GM23338 (cell line): ENCODE results near the gene FBXO8. TPM values are rescaled to one million over a fixed set of nuclear protein-coding genes. Genes with fewer than 3 reads are reported as not detected.

Experiments
- ATAC-seq: fragments of 200-7000 bp; cut with Tn5 transposase; 3 replicates; pipeline ENCODE4 v1.9.1; 2020
- DNase-seq: peaks from one replicate; pipeline ENCODE4 v3.0.0-alpha.2; 2015; ENCODE audit warnings: low spot score
- H2AFZ ChIP-seq: fragments of 200-600 bp; sonication (generic); 2 replicates; pipeline ENCODE4 v1.8.0; 2016; ENCODE audit warnings: antibody characterized with exemption, mild to moderate bottlenecking, moderate library complexity
- H3F3A ChIP-seq: fragments of 200-600 bp; sonication (generic); replicated peaks from 2 replicates; pipeline ENCODE4 v1.8.0; 2017; ENCODE audit warnings: antibody characterized with exemption, mixed run types, low read depth
- H3K27ac ChIP-seq: fragments of 200-600 bp; sonication (generic); 2 replicates; pipeline ENCODE4 v1.6.1; 2016; ENCODE audit warnings: low read depth
- H3K27me3 ChIP-seq: fragments of 200-600 bp; sonication (generic); 2 replicates; pipeline ENCODE4 v1.8.0; 2016; ENCODE audit warnings: mild to moderate bottlenecking, mixed run types, moderate library complexity; ENCODE audit not compliant: insufficient read depth
- H3K36me3 ChIP-seq: fragments of 200-600 bp; sonication (generic); 2 replicates; pipeline ENCODE4 v1.8.0; 2016; ENCODE audit warnings: mild to moderate bottlenecking; ENCODE audit not compliant: insufficient read depth
- H3K4me1 ChIP-seq: fragments of 200-600 bp; sonication (generic); 2 replicates; pipeline ENCODE4 v1.8.0; 2016; ENCODE audit warnings: mild to moderate bottlenecking, moderate library complexity; ENCODE audit not compliant: insufficient read depth
- H3K4me2 ChIP-seq: fragments of 200-600 bp; sonication (generic); 2 replicates; pipeline ENCODE4 v1.7.1; 2017; ENCODE audit warnings: mixed run types
- H3K4me3 ChIP-seq: fragments of 200-600 bp; sonication (generic); 2 replicates; pipeline ENCODE4 v1.6.1; 2016; ENCODE audit warnings: mixed run types
- H3K79me2 ChIP-seq: fragments of 200-600 bp; sonication (generic); replicated peaks from 2 replicates; pipeline ENCODE4 v1.8.0; 2017; ENCODE audit warnings: mild to moderate bottlenecking; ENCODE audit not compliant: insufficient read depth
- H3K9me2 ChIP-seq: fragments of 200-600 bp; sonication (generic); 2 replicates; pipeline ENCODE4 v1.8.0; 2017; ENCODE audit not compliant: insufficient read depth
- H4K20me1 ChIP-seq: fragments of 200-600 bp; sonication (generic); replicated peaks from 2 replicates; pipeline ENCODE4 v1.8.0; 2017; ENCODE audit warnings: mild to moderate bottlenecking; ENCODE audit not compliant: insufficient read depth
- H3K27ac Mint-ChIP-seq: 2 replicates; pipeline ENCODE4 v1.8.0; 2020; ENCODE audit warnings: inconsistent platforms, mild to moderate bottlenecking, moderate library complexity, mixed read lengths
- H3K27me3 Mint-ChIP-seq: 3 replicates; pipeline ENCODE4 v1.8.0; 2022; ENCODE audit warnings: low read depth, mild to moderate bottlenecking, moderate library complexity, mixed read lengths, inconsistent platforms; ENCODE audit not compliant: insufficient read depth, poor library complexity
- H3K36me3 Mint-ChIP-seq: 3 replicates; pipeline ENCODE4 v1.8.0; 2021; ENCODE audit warnings: low read depth, mild to moderate bottlenecking, inconsistent platforms, moderate library complexity, mixed read lengths
- H3K4me1 Mint-ChIP-seq: 3 replicates; pipeline ENCODE4 v1.8.0; 2020; ENCODE audit warnings: mild to moderate bottlenecking, inconsistent platforms, mixed read lengths
- H3K4me3 Mint-ChIP-seq: 3 replicates; pipeline ENCODE4 v1.8.0; 2021; ENCODE audit warnings: moderate library complexity, mild to moderate bottlenecking, inconsistent platforms, mixed read lengths
- H3K9me3 Mint-ChIP-seq: 3 replicates; pipeline ENCODE4 v1.8.0; 2020; ENCODE audit warnings: moderate library complexity, mild to moderate bottlenecking, inconsistent platforms, mixed read lengths
- CREB1 ChIP-seq: fragments of 250-450 bp; sonication (Bioruptor Pico); IDR thresholded peaks from 2 replicates; pipeline ENCODE4 v1.5.0; 2020; ENCODE audit warnings: low read depth, mild to moderate bottlenecking, moderate library complexity
- EZH2 ChIP-seq: fragments of 200-600 bp; sonication (generic); IDR thresholded peaks from one replicate; pipeline ENCODE4 v1.8.0; 2017; ENCODE audit warnings: antibody characterized with exemption, mild to moderate bottlenecking, low read depth; ENCODE audit not compliant: unreplicated experiment
- EZH2phosphoT487 ChIP-seq: fragments of 200-600 bp; sonication (generic); IDR thresholded peaks from one replicate; pipeline ENCODE4 v1.8.1; 2018; ENCODE audit warnings: antibody characterized with exemption; ENCODE audit not compliant: unreplicated experiment
- JUNB ChIP-seq: IDR thresholded peaks from one replicate; pipeline ENCODE4 v1.6.1; 2016; ENCODE audit warnings: antibody characterized with exemption; ENCODE audit not compliant: unreplicated experiment
- NANOG ChIP-seq: IDR thresholded peaks from 2 replicates; pipeline ENCODE4 v1.6.1; 2016; ENCODE audit warnings: antibody characterized with exemption, borderline replicate concordance
- POLR2AphosphoS5 ChIP-seq: IDR thresholded peaks from 2 replicates; pipeline ENCODE4 v1.6.1; 2016; ENCODE audit warnings: antibody characterized with exemption, low read depth
- STAT1 ChIP-seq: IDR thresholded peaks from one replicate; pipeline ENCODE4 v1.6.1; 2016; ENCODE audit warnings: antibody characterized with exemption; ENCODE audit not compliant: unreplicated experiment
- ZNF114 ChIP-seq: fragments of 250-450 bp; sonication (Bioruptor Pico); IDR thresholded peaks from 2 replicates; pipeline ENCODE4 v1.5.0; 2020; ENCODE audit warnings: mild to moderate bottlenecking, moderate library complexity
- ZNF331 ChIP-seq: fragments of 250-450 bp; sonication (Bioruptor Pico); IDR thresholded peaks from 2 replicates; pipeline ENCODE4 v1.5.0; 2020; ENCODE audit warnings: low read depth, mild to moderate bottlenecking, moderate library complexity
- polyA plus RNA-seq: library from polyadenylated mRNA; unstranded; fragments of >200 nt; fragmentation: Nextera tagmentation; extraction: Ambion mirVana; gene quantifications from 2 replicates; pipeline ENCODE4 v1.2.1, GENCODE V29; 2016
- total RNA-seq: library from RNA; depleted of rRNA; stranded (reverse); fragments of >200 nt; shearing (Covaris generic); gene quantifications from 2 replicates; pipeline ENCODE4 v1.2.3, GENCODE V29; 2014
- TF ChIP-seq, protein P1 (sequence below): IDR thresholded peaks from one replicate; pipeline ENCODE4 v1.6.1; 2018; ENCODE audit warnings: antibody characterized with exemption; ENCODE audit not compliant: unreplicated experiment
- TF ChIP-seq, protein P2 (sequence below): IDR thresholded peaks from 2 replicates; pipeline ENCODE4 v1.6.1; 2016; ENCODE audit warnings: antibody characterized with exemption
- TF ChIP-seq, protein P3 (sequence below): fragments of 250-450 bp; sonication (Bioruptor Pico); IDR thresholded peaks from 2 replicates; pipeline ENCODE4 v1.5.0; 2020; ENCODE audit warnings: mild to moderate bottlenecking, moderate library complexity
- TF ChIP-seq, protein P4 (sequence below), 2 experiments: fragments of 200-600 bp in 1 of 2; sonication (generic) in 1 of 2; conservative IDR thresholded peaks; 2 replicates each; pipeline versions ENCODE4 v1.5.1 to v1.6.1; 2016 to 2017; ENCODE audit warnings: antibody characterized with exemption in 2 of 2, low read depth in 2 of 2, mild to moderate bottlenecking in 2 of 2, moderate library complexity in 1 of 2

The FBXO8 gene
- total and polyA plus RNA-seq, 2 experiments from 2014 or later, result 5.8 to 7.9 TPM

DNA sequence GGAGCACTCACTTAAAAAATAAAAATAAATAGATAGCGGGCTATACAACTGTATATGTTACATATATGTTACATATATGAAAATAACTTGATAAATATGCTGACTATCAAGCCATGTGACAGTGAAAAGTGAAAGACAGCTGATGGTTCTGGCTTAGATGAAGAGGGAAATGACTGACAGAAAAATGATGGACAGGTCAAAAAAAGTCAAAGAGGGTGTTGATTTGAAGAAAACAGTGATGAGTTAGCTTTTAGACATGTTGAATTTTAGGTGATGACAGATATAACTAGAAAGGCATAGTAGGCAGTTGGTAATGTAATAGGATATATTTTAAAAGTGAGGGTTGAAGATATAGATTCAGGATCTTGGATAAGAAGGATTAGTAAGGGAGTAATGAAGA, 37.8 kb downstream of the FBXO8 start:
- TF ChIP-seq EZH2 (no peak), ZNF331 (CRISPR knock-in tag) (no peak), CREB1 (no peak), STAT1 (no peak), EZH2phosphoT487 (no peak), ZNF114 (CRISPR knock-in tag) (no peak), NANOG (no peak), JUNB (no peak), POLR2AphosphoS5 (no peak)
- TF ChIP-seq, protein P1, sequence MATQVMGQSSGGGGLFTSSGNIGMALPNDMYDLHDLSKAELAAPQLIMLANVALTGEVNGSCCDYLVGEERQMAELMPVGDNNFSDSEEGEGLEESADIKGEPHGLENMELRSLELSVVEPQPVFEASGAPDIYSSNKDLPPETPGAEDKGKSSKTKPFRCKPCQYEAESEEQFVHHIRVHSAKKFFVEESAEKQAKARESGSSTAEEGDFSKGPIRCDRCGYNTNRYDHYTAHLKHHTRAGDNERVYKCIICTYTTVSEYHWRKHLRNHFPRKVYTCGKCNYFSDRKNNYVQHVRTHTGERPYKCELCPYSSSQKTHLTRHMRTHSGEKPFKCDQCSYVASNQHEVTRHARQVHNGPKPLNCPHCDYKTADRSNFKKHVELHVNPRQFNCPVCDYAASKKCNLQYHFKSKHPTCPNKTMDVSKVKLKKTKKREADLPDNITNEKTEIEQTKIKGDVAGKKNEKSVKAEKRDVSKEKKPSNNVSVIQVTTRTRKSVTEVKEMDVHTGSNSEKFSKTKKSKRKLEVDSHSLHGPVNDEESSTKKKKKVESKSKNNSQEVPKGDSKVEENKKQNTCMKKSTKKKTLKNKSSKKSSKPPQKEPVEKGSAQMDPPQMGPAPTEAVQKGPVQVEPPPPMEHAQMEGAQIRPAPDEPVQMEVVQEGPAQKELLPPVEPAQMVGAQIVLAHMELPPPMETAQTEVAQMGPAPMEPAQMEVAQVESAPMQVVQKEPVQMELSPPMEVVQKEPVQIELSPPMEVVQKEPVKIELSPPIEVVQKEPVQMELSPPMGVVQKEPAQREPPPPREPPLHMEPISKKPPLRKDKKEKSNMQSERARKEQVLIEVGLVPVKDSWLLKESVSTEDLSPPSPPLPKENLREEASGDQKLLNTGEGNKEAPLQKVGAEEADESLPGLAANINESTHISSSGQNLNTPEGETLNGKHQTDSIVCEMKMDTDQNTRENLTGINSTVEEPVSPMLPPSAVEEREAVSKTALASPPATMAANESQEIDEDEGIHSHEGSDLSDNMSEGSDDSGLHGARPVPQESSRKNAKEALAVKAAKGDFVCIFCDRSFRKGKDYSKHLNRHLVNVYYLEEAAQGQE, result no peak
- TF ChIP-seq, protein P2, sequence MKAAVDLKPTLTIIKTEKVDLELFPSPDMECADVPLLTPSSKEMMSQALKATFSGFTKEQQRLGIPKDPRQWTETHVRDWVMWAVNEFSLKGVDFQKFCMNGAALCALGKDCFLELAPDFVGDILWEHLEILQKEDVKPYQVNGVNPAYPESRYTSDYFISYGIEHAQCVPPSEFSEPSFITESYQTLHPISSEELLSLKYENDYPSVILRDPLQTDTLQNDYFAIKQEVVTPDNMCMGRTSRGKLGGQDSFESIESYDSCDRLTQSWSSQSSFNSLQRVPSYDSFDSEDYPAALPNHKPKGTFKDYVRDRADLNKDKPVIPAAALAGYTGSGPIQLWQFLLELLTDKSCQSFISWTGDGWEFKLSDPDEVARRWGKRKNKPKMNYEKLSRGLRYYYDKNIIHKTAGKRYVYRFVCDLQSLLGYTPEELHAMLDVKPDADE, result no peak
- TF ChIP-seq, protein P3, sequence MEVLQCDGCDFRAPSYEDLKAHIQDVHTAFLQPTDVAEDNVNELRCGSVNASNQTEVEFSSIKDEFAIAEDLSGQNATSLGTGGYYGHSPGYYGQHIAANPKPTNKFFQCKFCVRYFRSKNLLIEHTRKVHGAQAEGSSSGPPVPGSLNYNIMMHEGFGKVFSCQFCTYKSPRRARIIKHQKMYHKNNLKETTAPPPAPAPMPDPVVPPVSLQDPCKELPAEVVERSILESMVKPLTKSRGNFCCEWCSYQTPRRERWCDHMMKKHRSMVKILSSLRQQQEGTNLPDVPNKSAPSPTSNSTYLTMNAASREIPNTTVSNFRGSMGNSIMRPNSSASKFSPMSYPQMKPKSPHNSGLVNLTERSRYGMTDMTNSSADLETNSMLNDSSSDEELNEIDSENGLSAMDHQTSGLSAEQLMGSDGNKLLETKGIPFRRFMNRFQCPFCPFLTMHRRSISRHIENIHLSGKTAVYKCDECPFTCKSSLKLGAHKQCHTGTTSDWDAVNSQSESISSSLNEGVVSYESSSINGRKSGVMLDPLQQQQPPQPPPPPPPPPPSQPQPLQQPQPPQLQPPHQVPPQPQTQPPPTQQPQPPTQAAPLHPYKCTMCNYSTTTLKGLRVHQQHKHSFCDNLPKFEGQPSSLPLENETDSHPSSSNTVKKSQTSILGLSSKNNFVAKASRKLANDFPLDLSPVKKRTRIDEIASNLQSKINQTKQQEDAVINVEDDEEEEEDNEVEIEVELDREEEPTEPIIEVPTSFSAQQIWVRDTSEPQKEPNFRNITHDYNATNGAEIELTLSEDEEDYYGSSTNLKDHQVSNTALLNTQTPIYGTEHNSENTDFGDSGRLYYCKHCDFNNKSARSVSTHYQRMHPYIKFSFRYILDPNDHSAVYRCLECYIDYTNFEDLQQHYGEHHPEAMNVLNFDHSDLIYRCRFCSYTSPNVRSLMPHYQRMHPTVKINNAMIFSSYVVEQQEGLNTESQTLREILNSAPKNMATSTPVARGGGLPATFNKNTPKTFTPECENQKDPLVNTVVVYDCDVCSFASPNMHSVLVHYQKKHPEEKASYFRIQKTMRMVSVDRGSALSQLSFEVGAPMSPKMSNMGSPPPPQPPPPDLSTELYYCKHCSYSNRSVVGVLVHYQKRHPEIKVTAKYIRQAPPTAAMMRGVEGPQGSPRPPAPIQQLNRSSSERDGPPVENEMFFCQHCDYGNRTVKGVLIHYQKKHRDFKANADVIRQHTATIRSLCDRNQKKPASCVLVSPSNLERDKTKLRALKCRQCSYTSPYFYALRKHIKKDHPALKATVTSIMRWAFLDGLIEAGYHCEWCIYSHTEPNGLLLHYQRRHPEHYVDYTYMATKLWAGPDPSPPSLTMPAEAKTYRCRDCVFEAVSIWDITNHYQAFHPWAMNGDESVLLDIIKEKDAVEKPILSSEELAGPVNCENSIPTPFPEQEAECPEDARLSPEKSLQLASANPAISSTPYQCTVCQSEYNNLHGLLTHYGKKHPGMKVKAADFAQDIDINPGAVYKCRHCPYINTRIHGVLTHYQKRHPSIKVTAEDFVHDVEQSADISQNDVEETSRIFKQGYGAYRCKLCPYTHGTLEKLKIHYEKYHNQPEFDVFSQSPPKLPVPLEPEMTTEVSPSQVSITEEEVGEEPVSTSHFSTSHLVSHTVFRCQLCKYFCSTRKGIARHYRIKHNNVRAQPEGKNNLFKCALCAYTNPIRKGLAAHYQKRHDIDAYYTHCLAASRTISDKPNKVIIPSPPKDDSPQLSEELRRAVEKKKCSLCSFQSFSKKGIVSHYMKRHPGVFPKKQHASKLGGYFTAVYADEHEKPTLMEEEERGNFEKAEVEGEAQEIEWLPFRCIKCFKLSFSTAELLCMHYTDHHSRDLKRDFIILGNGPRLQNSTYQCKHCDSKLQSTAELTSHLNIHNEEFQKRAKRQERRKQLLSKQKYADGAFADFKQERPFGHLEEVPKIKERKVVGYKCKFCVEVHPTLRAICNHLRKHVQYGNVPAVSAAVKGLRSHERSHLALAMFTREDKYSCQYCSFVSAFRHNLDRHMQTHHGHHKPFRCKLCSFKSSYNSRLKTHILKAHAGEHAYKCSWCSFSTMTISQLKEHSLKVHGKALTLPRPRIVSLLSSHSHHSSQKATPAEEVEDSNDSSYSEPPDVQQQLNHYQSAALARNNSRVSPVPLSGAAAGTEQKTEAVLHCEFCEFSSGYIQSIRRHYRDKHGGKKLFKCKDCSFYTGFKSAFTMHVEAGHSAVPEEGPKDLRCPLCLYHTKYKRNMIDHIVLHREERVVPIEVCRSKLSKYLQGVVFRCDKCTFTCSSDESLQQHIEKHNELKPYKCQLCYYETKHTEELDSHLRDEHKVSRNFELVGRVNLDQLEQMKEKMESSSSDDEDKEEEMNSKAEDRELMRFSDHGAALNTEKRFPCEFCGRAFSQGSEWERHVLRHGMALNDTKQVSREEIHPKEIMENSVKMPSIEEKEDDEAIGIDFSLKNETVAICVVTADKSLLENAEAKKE (CRISPR knock-in tag), result no peak
- TF ChIP-seq, protein P4, sequence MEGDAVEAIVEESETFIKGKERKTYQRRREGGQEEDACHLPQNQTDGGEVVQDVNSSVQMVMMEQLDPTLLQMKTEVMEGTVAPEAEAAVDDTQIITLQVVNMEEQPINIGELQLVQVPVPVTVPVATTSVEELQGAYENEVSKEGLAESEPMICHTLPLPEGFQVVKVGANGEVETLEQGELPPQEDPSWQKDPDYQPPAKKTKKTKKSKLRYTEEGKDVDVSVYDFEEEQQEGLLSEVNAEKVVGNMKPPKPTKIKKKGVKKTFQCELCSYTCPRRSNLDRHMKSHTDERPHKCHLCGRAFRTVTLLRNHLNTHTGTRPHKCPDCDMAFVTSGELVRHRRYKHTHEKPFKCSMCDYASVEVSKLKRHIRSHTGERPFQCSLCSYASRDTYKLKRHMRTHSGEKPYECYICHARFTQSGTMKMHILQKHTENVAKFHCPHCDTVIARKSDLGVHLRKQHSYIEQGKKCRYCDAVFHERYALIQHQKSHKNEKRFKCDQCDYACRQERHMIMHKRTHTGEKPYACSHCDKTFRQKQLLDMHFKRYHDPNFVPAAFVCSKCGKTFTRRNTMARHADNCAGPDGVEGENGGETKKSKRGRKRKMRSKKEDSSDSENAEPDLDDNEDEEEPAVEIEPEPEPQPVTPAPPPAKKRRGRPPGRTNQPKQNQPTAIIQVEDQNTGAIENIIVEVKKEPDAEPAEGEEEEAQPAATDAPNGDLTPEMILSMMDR (conservative IDR thresholded peaks at IDR 0.05; ENCODE audit: low read depth in 2 of 2), result no peak
- H3K4me1 Mint-ChIP-seq, result no peaks in the 10 kb centered on the region; the same call in 2 of the 3 replicates
- Histone ChIP-seq H3K9me2 (no peaks in the 10 kb centered on the region), H4K20me1 (no peaks in the 10 kb centered on the region), H3K27me3 (no peaks in the 10 kb centered on the region), H3K27ac (no peak overlapping the region), H3F3A (no peaks in the 10 kb centered on the region), H3K4me3 (no peak overlapping the region), H3K4me1 (no peaks in the 10 kb centered on the region), H3K4me2 (no peak overlapping the region), H3K36me3 (no peaks in the 10 kb centered on the region), H3K79me2 (no peaks in the 10 kb centered on the region), H2AFZ (no peak overlapping the region)
- ATAC-seq, result no peak
- no peaks in the 10 kb centered on the region for H3K36me3 Mint-ChIP-seq
- H3K27ac Mint-ChIP-seq, result no peak overlapping the region
- H3K9me3 Mint-ChIP-seq, result no peaks in the 10 kb centered on the region
- H3K4me3 Mint-ChIP-seq, result no peak overlapping the region
- no peak for DNase-seq
- no peaks in the 10 kb centered on the region for H3K27me3 Mint-ChIP-seq
